Chondrocyte (in vitro differentiated cells): ENCODE measurements around the gene U2SURP. TPM values are rescaled to one million over a fixed set of nuclear protein-coding genes. Genes with fewer than 3 reads are reported as not detected.
A peak's percentile ranks its signal among the peaks of the same experiment; 100 is the strongest.

Experiments
- DNase-seq: peaks from one replicate; pipeline ENCODE4 v3.0.0; 2021; ENCODE audit warnings: mixed read lengths, low spot score
- H3K27ac Mint-ChIP-seq: one replicate; pipeline ENCODE4 v1.8.0; 2021; ENCODE audit warnings: mild to moderate bottlenecking, moderate library complexity, mixed read lengths; ENCODE audit not compliant: unreplicated experiment
- H3K27me3 Mint-ChIP-seq: 2 replicates; pipeline ENCODE4 v1.8.0; 2021; ENCODE audit warnings: low read depth, mixed read lengths
- H3K36me3 Mint-ChIP-seq: 2 replicates; pipeline ENCODE4 v1.8.0; 2021; ENCODE audit warnings: low read depth, mixed read lengths
- H3K4me1 Mint-ChIP-seq: 2 replicates; pipeline ENCODE4 v1.8.0; 2021; ENCODE audit warnings: low read depth, mild to moderate bottlenecking, mixed read lengths
- H3K4me3 Mint-ChIP-seq: one replicate; pipeline ENCODE4 v1.8.0; 2021; ENCODE audit warnings: mild to moderate bottlenecking, moderate library complexity, mixed read lengths; ENCODE audit not compliant: unreplicated experiment
- H3K9me3 Mint-ChIP-seq: 2 replicates; pipeline ENCODE4 v1.8.0; 2021; ENCODE audit warnings: low read depth, mixed read lengths
- CTCF ChIP-seq: fragments of 200-600 bp; sonication (generic); IDR thresholded peaks from 2 replicates; pipeline ENCODE4 v1.5.0; 2021; ENCODE audit warnings: antibody characterized with exemption, mild to moderate bottlenecking, moderate library complexity
- total RNA-seq: library from RNA; stranded (reverse); gene quantifications from 3 replicates; pipeline ENCODE4 v1.2.1, GENCODE V29; 2021

U2SURP gene
- total RNA-seq, 1 donor from 2014 or later, result 63.7 TPM

GRCh38 chr3:143002083-143002712, 828 bp downstream of the U2SURP start:
- Mint-ChIP-seq H3K36me3 (no peaks in the 10 kb centered on the region), H3K27ac (peak overlapping the region; percentile 99)

GRCh38 chr3:143002727-143003126, 1.4 kb downstream of the U2SURP start:
- Mint-ChIP-seq H3K4me1 (peaks cover 43% of the 10 kb centered on the region), H3K27me3 (no peaks in the 10 kb centered on the region), H3K27ac (peak overlapping the region; percentile 99), H3K4me3 (peak overlapping the region; percentile 96), H3K9me3 (no peaks in the 10 kb centered on the region), H3K36me3 (no peaks in the 10 kb centered on the region)
- no peak for DNase-seq
- no peak for TF ChIP-seq CTCF

More at GRCh38 chr3:143002083-143002712, 828 bp downstream of the U2SURP start:
- no peak for DNase-seq
- H3K4me1 Mint-ChIP-seq, result peaks cover 46% of the 10 kb centered on the region
- H3K27me3 Mint-ChIP-seq, result no peaks in the 10 kb centered on the region
- H3K4me3 Mint-ChIP-seq, result peak overlapping the region; percentile 96
- TF ChIP-seq CTCF, result no peak
- no peaks in the 10 kb centered on the region for H3K9me3 Mint-ChIP-seq

GRCh38 chr3:143004823-143005222, 3.5 kb downstream of the U2SURP start:
- no peak overlapping the region for H3K4me3 Mint-ChIP-seq

GRCh38 chr3:143010024-143010423, 8.7 kb downstream of the U2SURP start:
- H3K27me3 Mint-ChIP-seq, result no peaks in the 10 kb centered on the region
- DNase-seq, result no peak
- no peaks in the 10 kb centered on the region for H3K9me3 Mint-ChIP-seq
- no peak for TF ChIP-seq CTCF
- H3K36me3 Mint-ChIP-seq, result no peaks in the 10 kb centered on the region
- H3K4me3 Mint-ChIP-seq, result no peak overlapping the region
- H3K4me1 Mint-ChIP-seq, result peaks cover 26% of the 10 kb centered on the region
- peak overlapping the region; percentile 2 for H3K27ac Mint-ChIP-seq

More at GRCh38 chr3:143004823-143005222, 3.5 kb downstream of the U2SURP start:
- TF ChIP-seq CTCF, result no peak
- no peak for DNase-seq
- Mint-ChIP-seq H3K27ac (no peak overlapping the region), H3K36me3 (no peaks in the 10 kb centered on the region), H3K9me3 (no peaks in the 10 kb centered on the region), H3K4me1 (peaks cover 46% of the 10 kb centered on the region), H3K27me3 (no peaks in the 10 kb centered on the region)

GRCh38 chr3:143011705-143012104, 10.3 kb downstream of the U2SURP start:
- H3K27me3 Mint-ChIP-seq, result no peaks in the 10 kb centered on the region
- no peaks in the 10 kb centered on the region for H3K9me3 Mint-ChIP-seq
- no peak for TF ChIP-seq CTCF
- H3K4me3 Mint-ChIP-seq, result no peak overlapping the region
- peaks cover 20% of the 10 kb centered on the region for H3K4me1 Mint-ChIP-seq
- no peak for DNase-seq
- H3K27ac Mint-ChIP-seq, result no peak overlapping the region
- no peaks in the 10 kb centered on the region for H3K36me3 Mint-ChIP-seq
